Measurements from ENCODE around the gene TMEM41A.

The TMEM41A gene

GRCh38 chr3:185498503-185499396 lies at the start of gene TMEM41A:
TSS of gene TMEM41A (minus strand) at chr3:185499035. CDS start at chr3:185498961, 74 bp downstream.
- peak; percentile 85 for DNase-seq (ENCODE audit: low read depth)

- DNase-seq (ENCODE audit: low read depth), result no peak
These were observed 41.9 kb upstream of the TMEM41A start for GRCh38 chr3:185540695-185541094.

DNA sequence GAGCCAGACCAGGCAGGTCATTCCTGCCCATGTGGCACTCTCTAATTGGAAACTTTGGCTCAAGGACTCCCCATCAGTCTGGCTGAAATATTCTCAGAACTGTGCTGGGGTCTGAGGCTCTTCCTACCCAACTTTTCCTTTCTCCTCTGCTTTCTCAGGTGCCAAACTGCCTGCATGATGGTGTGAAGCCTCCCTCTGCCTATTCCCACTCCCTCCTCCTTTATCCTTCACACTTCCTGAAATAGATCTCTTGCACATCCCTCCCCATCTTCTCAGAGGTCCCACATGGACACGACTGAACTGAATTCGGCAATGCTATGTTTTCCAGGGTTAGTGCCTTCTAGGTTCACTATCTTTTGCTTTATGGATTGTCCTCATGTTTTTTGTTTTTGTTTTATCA lies 41.1 kb upstream of the TMEM41A start:
- no peak for DNase-seq (ENCODE audit: low read depth)

GRCh38 chr3:185537369-185537970 lies 38.6 kb upstream of the TMEM41A start:
- peak; percentile 16 for DNase-seq (ENCODE audit: low read depth)

GRCh38 chr3:185534511-185534910 lies 35.7 kb upstream of the TMEM41A start:
- no peak for DNase-seq (ENCODE audit: low read depth)

- DNase-seq (ENCODE audit: low read depth), result no peak
These were observed 34.1 kb upstream of the TMEM41A start for GRCh38 chr3:185532901-185533300.

- no peak for DNase-seq (ENCODE audit: low read depth)
These were observed 32.0 kb upstream of the TMEM41A start for GRCh38 chr3:185530856-185531255.

DNA sequence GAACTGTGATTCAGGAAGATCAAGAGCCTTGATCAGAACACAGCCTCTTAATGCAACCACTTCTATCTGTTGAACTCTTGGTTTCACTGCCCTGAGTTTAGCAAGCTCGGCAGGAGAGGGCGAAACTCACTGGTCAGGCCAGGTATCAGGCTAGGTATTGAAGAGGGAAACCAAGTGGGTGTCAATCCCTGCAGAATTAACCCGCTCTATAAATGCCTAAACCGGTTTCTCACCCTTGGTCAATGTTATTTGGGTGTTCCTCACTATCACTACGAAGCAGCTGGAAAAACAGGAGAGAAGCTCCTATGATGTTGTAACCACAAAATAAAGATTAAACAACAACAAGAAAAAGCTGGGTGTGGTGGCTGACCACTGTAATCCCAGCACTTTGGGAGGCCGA lies 29.7 kb upstream of the TMEM41A start:
- no peak for DNase-seq (ENCODE audit: low read depth)

DNA sequence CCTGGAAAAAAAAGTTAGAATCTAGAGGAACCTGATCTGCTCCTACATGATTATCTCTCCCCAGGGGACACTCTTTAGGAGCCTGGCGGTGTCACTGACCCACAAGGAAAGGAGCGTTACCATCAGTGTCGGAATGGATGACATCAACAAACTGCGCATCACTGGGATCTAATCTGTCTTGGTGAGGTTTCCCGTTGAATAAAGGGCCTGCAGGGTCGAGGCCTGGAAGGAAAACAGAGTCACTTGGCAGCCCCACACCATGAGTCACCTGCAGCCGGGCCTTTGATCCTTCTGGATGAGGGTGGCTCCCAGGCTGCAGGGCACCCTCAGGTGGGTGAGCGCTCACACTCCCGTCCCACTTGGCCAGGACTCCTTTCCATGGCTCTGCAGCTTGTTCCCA lies 28.5 kb upstream of the TMEM41A start:
- DNase-seq (ENCODE audit: low read depth), result no peak

- DNase-seq (ENCODE audit: low read depth), result no peak
These were observed 27.6 kb upstream of the TMEM41A start for GRCh38 chr3:185526349-185526951.

DNA sequence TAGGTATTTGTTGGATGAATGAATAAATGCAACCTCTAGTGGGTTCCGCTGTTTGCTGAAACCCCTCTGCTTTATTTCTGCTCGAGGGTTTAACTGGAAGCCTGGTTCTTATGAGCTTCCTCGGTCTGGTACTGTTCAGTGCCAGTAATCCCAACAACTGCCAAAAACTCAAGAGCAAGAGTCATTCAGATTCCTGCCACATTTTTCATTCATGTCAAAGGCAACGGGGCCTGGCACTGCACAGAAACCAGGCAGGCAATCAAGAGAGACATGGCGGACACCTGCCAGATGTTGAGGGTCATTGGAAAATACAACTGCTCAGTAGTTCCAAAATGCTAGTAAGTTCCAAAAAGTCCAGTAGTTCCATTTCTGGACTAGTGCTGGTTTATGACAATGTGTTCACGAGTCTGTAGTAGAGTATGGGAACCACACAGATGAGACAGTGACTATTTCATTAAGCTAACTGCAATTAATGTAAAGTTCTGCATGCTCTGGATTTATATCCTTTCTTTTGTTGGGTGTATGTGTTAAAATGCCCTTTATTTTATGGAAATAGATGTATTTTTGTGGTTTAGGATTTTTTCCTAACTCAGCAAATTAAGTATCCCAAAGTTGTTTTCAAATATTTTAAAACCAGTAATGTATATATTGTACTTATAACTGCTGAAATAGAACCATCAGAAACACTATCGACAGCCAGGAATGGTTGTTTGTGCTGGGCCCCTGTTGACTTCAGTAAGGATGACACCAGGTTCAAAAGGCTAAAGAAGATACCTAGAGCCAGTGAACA lies 22.7 kb upstream of the TMEM41A start:
- DNase-seq (ENCODE audit: low read depth), result no peak

DNA sequence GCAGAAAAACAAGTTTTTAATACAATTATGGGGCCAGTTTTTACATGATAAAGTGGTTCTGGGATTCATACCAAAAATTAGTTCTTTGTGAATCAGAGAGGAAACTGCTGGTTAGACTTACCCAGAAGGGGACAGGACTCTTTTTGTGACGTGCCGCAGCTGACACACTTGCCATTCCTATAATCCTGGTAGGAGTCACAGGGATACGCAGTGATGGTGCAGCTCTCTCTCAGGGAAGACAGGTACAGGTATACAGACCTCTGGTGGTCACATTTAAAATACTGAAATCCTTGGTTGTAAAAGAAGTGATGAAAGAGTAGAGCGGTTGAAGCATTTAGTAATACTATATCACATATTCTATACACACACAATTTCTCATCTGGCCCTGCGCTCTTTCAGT lies 20.2 kb upstream of the TMEM41A start:
- DNase-seq (ENCODE audit: low read depth), result no peak

- DNase-seq (ENCODE audit: low read depth), result no peak
These were observed 18.7 kb upstream of the TMEM41A start for GRCh38 chr3:185517387-185518130.

DNA sequence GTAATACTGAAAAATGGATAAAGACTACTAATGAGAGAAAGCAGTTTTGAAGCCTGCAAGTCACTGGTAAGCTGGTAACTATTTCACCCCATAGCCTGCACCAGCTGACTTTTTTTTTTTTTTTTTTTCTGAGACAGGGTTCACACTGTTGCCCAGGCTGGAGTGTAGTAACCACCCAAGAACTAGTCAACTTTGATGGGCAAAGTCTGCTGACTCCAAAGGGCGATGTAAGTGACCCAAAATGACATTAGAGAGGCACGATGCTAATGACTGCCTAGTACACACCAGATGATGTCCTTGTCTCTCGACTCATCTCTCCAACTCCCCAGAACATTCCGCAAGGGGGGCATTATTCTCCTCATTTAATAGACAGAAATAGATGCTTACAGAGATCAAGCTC lies 12.9 kb upstream of the TMEM41A start:
- no peak for DNase-seq (ENCODE audit: low read depth)

GRCh38 chr3:185508335-185508991 lies 9.6 kb upstream of the TMEM41A start:
- no peak for DNase-seq (ENCODE audit: low read depth)

DNA sequence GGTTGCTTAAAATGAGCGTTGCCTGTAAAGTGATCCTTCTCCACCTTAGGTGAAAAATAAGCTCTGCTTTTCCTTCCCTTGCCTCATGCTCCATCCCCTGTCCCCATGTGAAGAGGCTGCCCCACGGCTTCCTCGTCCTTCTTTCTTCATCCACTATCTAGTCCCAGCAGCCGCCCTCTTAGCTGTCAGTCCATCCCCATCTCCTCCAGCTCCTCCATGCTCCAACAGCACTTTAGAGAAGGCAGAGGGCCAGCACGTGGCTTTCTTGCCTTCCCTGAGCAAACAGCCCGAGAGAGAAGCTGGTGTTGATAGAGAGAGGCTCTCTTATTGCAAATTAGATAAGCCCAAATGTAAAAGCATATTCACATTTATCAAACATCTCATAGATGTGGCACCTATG lies 9.0 kb upstream of the TMEM41A start:
- no peak for DNase-seq (ENCODE audit: low read depth)

GRCh38 chr3:185504636-185505035 lies 5.8 kb upstream of the TMEM41A start:
- no peak for DNase-seq (ENCODE audit: low read depth)

DNA sequence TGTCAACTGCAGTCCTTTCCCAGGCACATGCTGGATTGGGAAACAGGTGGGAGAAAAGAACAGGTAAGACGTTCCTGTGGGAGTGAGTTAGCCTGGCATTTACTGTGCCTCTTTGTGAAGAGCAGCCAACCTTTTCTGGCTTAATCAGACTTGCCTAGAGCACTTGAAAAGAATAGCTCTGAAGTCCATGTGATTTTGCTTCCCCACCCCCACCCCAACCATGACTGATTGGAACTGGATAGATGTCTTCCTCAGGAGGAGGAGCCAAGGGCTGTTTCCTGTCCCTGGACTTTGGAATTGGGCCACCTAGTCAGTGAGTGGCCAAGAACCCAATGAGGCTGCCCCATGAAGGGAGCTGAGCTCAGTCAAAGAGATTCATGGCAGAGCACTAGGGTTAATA lies 4.7 kb upstream of the TMEM41A start:
- no peak for DNase-seq (ENCODE audit: low read depth)

- no peak for DNase-seq (ENCODE audit: low read depth)
These were observed 4.2 kb upstream of the TMEM41A start for GRCh38 chr3:185502987-185503386.

DNA sequence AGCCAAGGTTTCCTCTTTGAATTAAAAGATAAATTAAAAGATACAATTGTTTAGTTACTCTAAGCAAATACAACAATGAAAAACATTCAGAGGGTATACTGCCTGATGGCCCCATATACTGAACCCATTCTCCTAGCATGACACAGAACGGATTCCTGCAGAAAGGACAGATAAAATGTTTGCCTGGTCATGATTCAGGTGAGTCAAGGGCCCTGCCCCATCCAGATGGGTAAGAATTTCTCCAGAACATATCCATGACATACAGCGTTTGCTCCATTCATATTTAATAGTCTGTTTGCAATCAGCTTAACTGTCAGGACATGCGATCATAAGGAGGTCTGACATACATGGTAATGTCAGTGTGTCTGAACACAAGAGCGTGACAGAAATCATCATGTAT lies 8.6 kb downstream of the TMEM41A start:
- no peak for DNase-seq (ENCODE audit: low read depth)

- DNase-seq (ENCODE audit: low read depth), result no peak
These were observed 9.4 kb downstream of the TMEM41A start for GRCh38 chr3:185489462-185489861.
